HepG2 (cell line): ENCODE results near the gene XPNPEP1. TPM values are rescaled to one million over a fixed set of nuclear protein-coding genes. Genes with fewer than 3 reads are reported as not detected.

Experiments used
- FOXP1 ChIP-seq, 2 experiments: fragments of 450-650 bp in 1 of 2; IDR thresholded peaks; 2 replicates each; pipeline ENCODE4 v1.6.1; 2017 to 2018; ENCODE audit warnings: antibody characterized with exemption in 1 of 2
- HDAC6 ChIP-seq: fragments of 200-600 bp; sonication (generic); IDR thresholded peaks from 2 replicates; pipeline ENCODE4 v1.7.0; 2017; ENCODE audit warnings: mild to moderate bottlenecking, antibody characterized with exemption, low read length, low read depth
- ZNF318 ChIP-seq: sonication (generic); formaldehyde crosslinking; IDR thresholded peaks from 2 replicates; pipeline ENCODE4 v1.4.0; 2020; ENCODE audit warnings: mild to moderate bottlenecking, missing genetic modification reagents
- ZNF563 ChIP-seq: sonication (generic); formaldehyde crosslinking; IDR thresholded peaks from 2 replicates; pipeline ENCODE4 v1.8.0; 2022; ENCODE audit warnings: mild to moderate bottlenecking, moderate library complexity, missing genetic modification reagents
- ZNF83 ChIP-seq: sonication (generic); formaldehyde crosslinking; IDR thresholded peaks from 2 replicates; pipeline ENCODE4 v1.4.0; 2020; ENCODE audit warnings: missing genetic modification reagents, mild to moderate bottlenecking, borderline replicate concordance
- polyA plus RNA-seq, 8 experiments: library from polyadenylated mRNA; depleted of rRNA in 3 of 8; stranded (reverse) in 7 of 8; unstranded in 1 of 8; fragments of >200 nt; fragmentation: Illumina TruSeq in 4 of 8; extraction: Trizol in 4 of 8; gene quantifications; 2 replicates each; pipeline versions ENCODE4 v1.2.1 to v1.2.3, GENCODE V29; 2011 to 2016; ENCODE audit warnings: low read depth in 4 of 8, missing spikeins in 1 of 8, mixed read lengths in 1 of 8; ENCODE audit not compliant: insufficient read depth in 1 of 8
- total RNA-seq, 5 experiments: library from RNA; depleted of rRNA; stranded (reverse); fragments of >200 nt; fragmentation: Illumina TruSeq; extraction: Trizol; gene quantifications; 2 replicates each; pipeline ENCODE4 v1.2.3, GENCODE V29; 2016; ENCODE audit warnings: low read depth in 1 of 5

Gene XPNPEP1
- total and polyA plus RNA-seq, 2 of the 13 experiments (the other 11 are each of a cell fraction or from before 2014, with no cell fraction given): 30.3 to 55.5 TPM

DNA sequence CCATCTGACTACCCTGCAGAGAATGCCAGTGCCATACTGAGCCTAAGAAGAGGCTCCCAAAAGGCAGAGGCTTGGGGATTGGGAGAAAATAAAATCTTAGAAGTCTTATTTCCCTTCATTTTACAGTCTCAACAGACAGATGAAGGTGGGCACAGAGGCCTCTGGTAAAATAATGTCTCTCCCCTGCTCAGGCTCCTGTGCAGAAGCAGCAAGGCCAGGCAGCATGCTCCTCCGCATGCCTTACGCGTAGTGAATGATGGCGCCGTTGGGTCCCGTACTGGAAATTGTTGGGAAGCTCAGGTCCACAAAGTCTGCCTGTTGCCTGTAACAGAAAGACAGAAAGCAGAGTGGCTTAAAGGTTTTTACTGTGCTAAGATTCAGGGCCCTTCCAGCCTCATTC is 45.8 kb downstream of the XPNPEP1 start (continued):
- TF ChIP-seq ZNF318 (no peak), FOXP1 (IDR thresholded peaks at IDR 0.05) (no peak), FOXP1 (CRISPR knock-in tag; IDR thresholded peaks at IDR 0.05) (no peak), ZNF83 (CRISPR knock-in tag) (no peak), ZNF563 (CRISPR knock-in tag) (no peak), HDAC6 (no peak)
